HepG2 (cell line): ENCODE data around the gene RASA3. TPM values are rescaled to one million over a fixed set of nuclear protein-coding genes. Genes with fewer than 3 reads are reported as not detected.

Source experiments
- ATAC-seq: fragments of 200-7000 bp; cut with Tn5 transposase; 3 replicates; pipeline ENCODE4 v1.9.1; 2020; ENCODE audit warnings: mild to moderate bottlenecking, moderate library complexity
- BruUV-seq: library from RNA; stranded (reverse); fragments of 400-500 nt; replicated peaks from 2 replicates; lab custom pipeline; 2021; lab: Mats Ljungman, UMichigan
- CTCF ChIA-PET: fragments of 300-600 bp; formaldehyde crosslinking; extraction: SDS; loops from one replicate; lab custom pipeline; 2021; ENCODE audit warnings: low total read pairs, inconsistent platforms, low intra/inter-chr PET ratio; lab: Yijun Ruan, JAX
- POLR2A ChIA-PET: fragments of 350-600 bp; sonication (Branson Sonifier 250); formaldehyde crosslinking; loops from one replicate; lab custom pipeline; 2020; ENCODE audit warnings: antibody characterized with exemption, inconsistent platforms; lab: Yijun Ruan, JAX
- DNase-seq: peaks from one replicate; pipeline ENCODE4 v3.0.0-alpha.2; 2015; ENCODE audit warnings: low spot score
- FAIRE-seq: peaks from 3 replicates; lab custom pipeline; 2011; peaks lifted over from hg19 to GRCh38; lab: Jason Lieb, UNC
- H2AFZ ChIP-seq: one replicate; pipeline ENCODE4 v1.6.1; 2011; ENCODE audit warnings: low read length, inconsistent platforms
- H3K27ac ChIP-seq: fragments of 300-600 bp; 3 replicates; pipeline ENCODE4 v1.8.0; 2011; ENCODE audit warnings: mixed run types, mild to moderate bottlenecking, mixed read lengths, low read length, inconsistent platforms; ENCODE audit not compliant: insufficient read depth; ENCODE audit errors: extremely low read length
- H3K27me3 ChIP-seq, 2 experiments: fragments of 200-600 bp in 1 of 2; 2 replicates in 1 of 2; 3 replicates in 1 of 2; pipeline versions ENCODE4 v1.6.0 to v1.8.0; 2011; ENCODE audit warnings: low read length in 2 of 2, mild to moderate bottlenecking in 2 of 2, moderate library complexity in 2 of 2, inconsistent platforms in 1 of 2; ENCODE audit not compliant: insufficient read depth in 2 of 2, control insufficient read depth in 1 of 2
- H3K36me3 ChIP-seq, 2 experiments: fragments of 200-600 bp in 1 of 2; replicated peaks in 1 of 2; 2 replicates in 1 of 2; 3 replicates in 1 of 2; pipeline versions ENCODE4 v1.5.1 to v1.8.0; 2011; ENCODE audit warnings: low read length in 2 of 2, inconsistent platforms in 1 of 2; ENCODE audit not compliant: insufficient read depth in 2 of 2, control insufficient read depth in 1 of 2
- H3K4me1 ChIP-seq: 2 replicates; pipeline ENCODE4 v1.5.1; 2012; ENCODE audit warnings: low read length, inconsistent platforms; ENCODE audit not compliant: insufficient read depth
- H3K4me2 ChIP-seq: 2 replicates; pipeline ENCODE4 v1.6.0; 2011; ENCODE audit warnings: low read depth, low read length, inconsistent platforms
- H3K4me3 ChIP-seq, 3 experiments: fragments of 200-600 bp in 1 of 3; sonication (generic), shearing (Covaris generic) in 1 of 3; replicated peaks in 1 of 3; 2 replicates each; pipeline ENCODE4 v1.5.1; 2011 to 2016; ENCODE audit warnings: low read length in 3 of 3, inconsistent platforms in 2 of 3, low read depth in 2 of 3, mild to moderate bottlenecking in 2 of 3, control low read depth in 1 of 3, mixed read lengths in 1 of 3; ENCODE audit not compliant: insufficient read depth in 1 of 3
- H3K79me2 ChIP-seq: one replicate; pipeline ENCODE4 v1.6.1; 2011; ENCODE audit warnings: low read length, inconsistent platforms; ENCODE audit not compliant: insufficient read depth
- H3K9ac ChIP-seq: 2 replicates; pipeline ENCODE4 v1.6.0; 2011; ENCODE audit warnings: mild to moderate bottlenecking, low read depth, low read length, inconsistent platforms; ENCODE audit not compliant: insufficient read depth
- H3K9me3 ChIP-seq: 2 replicates; pipeline ENCODE4 v1.5.1; 2012; ENCODE audit warnings: mild to moderate bottlenecking, low read length
- H4K20me1 ChIP-seq: 2 replicates; pipeline ENCODE4 v1.6.0; 2011; ENCODE audit warnings: inconsistent platforms, mild to moderate bottlenecking, low read length, moderate library complexity; ENCODE audit not compliant: insufficient read depth
- CEBPG ChIP-seq: IDR thresholded peaks from 2 replicates; pipeline ENCODE4 v1.6.1; 2016
- DNMT1 ChIP-seq: sonication (generic); formaldehyde crosslinking; IDR thresholded peaks from 2 replicates; pipeline ENCODE4 v1.5.1; 2020; ENCODE audit warnings: mild to moderate bottlenecking, missing genetic modification reagents
- GATAD1 ChIP-seq: IDR thresholded peaks from 2 replicates; pipeline ENCODE4 v1.6.1; 2016; ENCODE audit warnings: missing genetic modification reagents, missing compliant biosample characterization
- NR1H2 ChIP-seq: sonication (generic); formaldehyde crosslinking; IDR thresholded peaks from 2 replicates; pipeline ENCODE4 v1.8.1; 2022; ENCODE audit warnings: low read depth, missing genetic modification reagents, borderline replicate concordance
- SAFB2 ChIP-seq: sonication (generic); formaldehyde crosslinking; IDR thresholded peaks from 2 replicates; pipeline ENCODE4 v1.5.1; 2020; ENCODE audit warnings: missing genetic modification reagents, low read depth, mild to moderate bottlenecking, borderline replicate concordance
- ZNF3 ChIP-seq: IDR thresholded peaks from 2 replicates; pipeline ENCODE4 v1.7.0; 2017; ENCODE audit warnings: inconsistent platforms
- ZNF33B ChIP-seq: sonication (generic); formaldehyde crosslinking; IDR thresholded peaks from 2 replicates; pipeline ENCODE4 v1.5.1; 2020; ENCODE audit warnings: mild to moderate bottlenecking, missing genetic modification reagents
- ZNF546 ChIP-seq: sonication (generic); formaldehyde crosslinking; conservative IDR thresholded peaks from 2 replicates; pipeline ENCODE4 v1.8.1; 2023; ENCODE audit warnings: mild to moderate bottlenecking, missing genetic modification reagents
- ZNF672 ChIP-seq: sonication (generic); formaldehyde crosslinking; IDR thresholded peaks from 2 replicates; pipeline ENCODE4 v1.8.1; 2022; ENCODE audit warnings: missing genetic modification reagents
- ZSCAN25 ChIP-seq: sonication (generic); formaldehyde crosslinking; IDR thresholded peaks from 2 replicates; pipeline ENCODE4 v1.8.0; 2022; ENCODE audit warnings: mild to moderate bottlenecking, missing genetic modification reagents
- WGBS: methylation state at CpG from one replicate; pipeline ENCODE4 v1.1.6; 2017; ENCODE audit warnings: low lambda C conversion rate; 5-methylcytosine and 5-hydroxymethylcytosine counted together
- in situ Hi-C: cut with HindIII; loops from 2 replicates; pipeline ENCODE4 v1.10.0; 2017; ENCODE audit warnings: low pct_unique_long_range_greater_than_20kb; ENCODE audit not compliant: extremely low pct_ligation_motif_present
- intact Hi-C: fragments of 100-400 bp; cut with micrococcal nuclease; formaldehyde crosslinking; loops from one replicate; pipeline ENCODE4 v1.10.0; 2022; ENCODE audit not compliant: unreplicated experiment
- polyA plus RNA-seq, 8 experiments: library from polyadenylated mRNA; depleted of rRNA in 3 of 8; stranded (reverse) in 7 of 8; unstranded in 1 of 8; fragments of >200 nt; fragmentation: Illumina TruSeq in 4 of 8; extraction: Trizol in 4 of 8; gene quantifications; 2 replicates each; pipeline versions ENCODE4 v1.2.1 to v1.2.3, GENCODE V29; 2011 to 2016; ENCODE audit warnings: low read depth in 4 of 8, missing spikeins in 1 of 8, mixed read lengths in 1 of 8; ENCODE audit not compliant: insufficient read depth in 1 of 8
- total RNA-seq, 5 experiments: library from RNA; depleted of rRNA; stranded (reverse); fragments of >200 nt; fragmentation: Illumina TruSeq; extraction: Trizol; gene quantifications; 2 replicates each; pipeline ENCODE4 v1.2.3, GENCODE V29; 2016; ENCODE audit warnings: low read depth in 1 of 5
- TF ChIP-seq, protein P1 (sequence below): sonication (generic); formaldehyde crosslinking; IDR thresholded peaks from 2 replicates; pipeline ENCODE4 v1.8.0; 2022; ENCODE audit warnings: mild to moderate bottlenecking, missing genetic modification reagents, borderline replicate concordance
- TF ChIP-seq, protein P2 (sequence below): sonication (generic); formaldehyde crosslinking; IDR thresholded peaks from 2 replicates; pipeline ENCODE4 v1.4.0; 2020; ENCODE audit warnings: missing genetic modification reagents, borderline replicate concordance

Gene RASA3
- total and polyA plus RNA-seq, 2 of the 13 experiments (the other 11 are each of a cell fraction or from before 2014, with no cell fraction given): 0.05 TPM; not detected in 1

DNA sequence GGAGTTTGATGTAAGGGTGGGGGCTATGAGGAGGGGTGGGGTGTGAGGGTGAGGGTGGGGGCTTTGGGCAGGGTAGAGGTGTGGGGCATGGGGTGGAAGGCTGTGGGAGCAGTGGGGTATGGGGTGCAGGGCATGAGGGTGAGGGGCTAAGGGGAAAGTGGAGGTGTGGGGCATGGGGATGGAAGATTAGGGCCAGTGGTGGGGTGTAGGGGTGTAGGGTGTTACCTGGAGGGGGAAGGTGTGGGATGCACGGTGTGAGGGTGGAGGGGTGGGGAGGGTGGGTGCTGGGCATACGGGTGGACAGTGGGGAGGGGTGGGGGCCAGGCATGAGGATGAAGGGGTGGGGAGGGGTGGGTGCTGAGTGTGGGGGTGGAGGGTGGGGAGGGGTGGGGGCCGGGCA is 22.9 kb upstream of the RASA3 start:
- no peaks in the 10 kb centered on the region for H3K9me3 ChIP-seq
- H3K36me3 ChIP-seq: no peaks in the 10 kb centered on the region
- ChIA-PET CTCF (no interaction called here), POLR2A (no interaction called here)
- DNase-seq (no peak), ATAC-seq (no peak), FAIRE-seq (no peak)
- H3K27me3 ChIP-seq: peaks cover 2 to 19% of the 10 kb centered on the region in 2 experiments; a peak in 2 of 5 replicates
- intact Hi-C loops: no loop called here
- no peak overlapping the region for H3K27ac ChIP-seq
- H2AFZ ChIP-seq: no peak overlapping the region
- in situ Hi-C loops: no loop called here
- no peak overlapping the region for H3K4me3 ChIP-seq
- no TSS peak for BruUV-seq
- no peak overlapping the region for H3K4me2 ChIP-seq
- H4K20me1 ChIP-seq: no peaks in the 10 kb centered on the region
- H3K4me1 ChIP-seq: no peaks in the 10 kb centered on the region
- WGBS: 12% methylated on average over 3 of the region's 3 CpGs
- no peaks in the 10 kb centered on the region for H3K79me2 ChIP-seq
- TF ChIP-seq ZNF33B (CRISPR knock-in tag) (no peak), DNMT1 (CRISPR knock-in tag) (no peak)
- TF ChIP-seq, protein P1, sequence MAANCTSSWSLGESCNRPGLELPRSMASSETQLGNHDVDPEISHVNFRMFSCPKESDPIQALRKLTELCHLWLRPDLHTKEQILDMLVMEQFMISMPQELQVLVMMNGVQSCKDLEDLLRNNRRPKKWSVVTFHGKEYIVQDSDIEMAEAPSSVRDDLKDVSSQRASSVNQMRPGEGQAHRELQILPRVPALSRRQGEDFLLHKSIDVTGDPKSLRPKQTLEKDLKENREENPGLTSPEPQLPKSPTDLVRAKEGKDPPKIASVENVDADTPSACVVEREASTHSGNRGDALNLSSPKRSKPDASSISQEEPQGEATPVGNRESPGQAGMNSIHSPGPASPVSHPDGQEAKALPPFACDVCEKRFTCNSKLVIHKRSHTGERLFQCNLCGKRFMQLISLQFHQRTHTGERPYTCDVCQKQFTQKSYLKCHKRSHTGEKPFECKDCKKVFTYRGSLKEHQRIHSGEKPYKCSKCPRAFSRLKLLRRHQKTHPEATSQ (CRISPR knock-in tag): no peak
- no peak overlapping the region for H3K9ac ChIP-seq

GRCh38 chr13:114154476-114154875 is 22.1 kb upstream of the RASA3 start:
- intact Hi-C loops: no loop called here
- BruUV-seq: no TSS peak
- no peak for TF ChIP-seq ZNF3 (CRISPR knock-in tag)
- no peak for TF ChIP-seq SAFB2
- no peak for TF ChIP-seq ZNF546 (CRISPR knock-in tag)
- TF ChIP-seq ZSCAN25: no peak
- TF ChIP-seq, protein P2, sequence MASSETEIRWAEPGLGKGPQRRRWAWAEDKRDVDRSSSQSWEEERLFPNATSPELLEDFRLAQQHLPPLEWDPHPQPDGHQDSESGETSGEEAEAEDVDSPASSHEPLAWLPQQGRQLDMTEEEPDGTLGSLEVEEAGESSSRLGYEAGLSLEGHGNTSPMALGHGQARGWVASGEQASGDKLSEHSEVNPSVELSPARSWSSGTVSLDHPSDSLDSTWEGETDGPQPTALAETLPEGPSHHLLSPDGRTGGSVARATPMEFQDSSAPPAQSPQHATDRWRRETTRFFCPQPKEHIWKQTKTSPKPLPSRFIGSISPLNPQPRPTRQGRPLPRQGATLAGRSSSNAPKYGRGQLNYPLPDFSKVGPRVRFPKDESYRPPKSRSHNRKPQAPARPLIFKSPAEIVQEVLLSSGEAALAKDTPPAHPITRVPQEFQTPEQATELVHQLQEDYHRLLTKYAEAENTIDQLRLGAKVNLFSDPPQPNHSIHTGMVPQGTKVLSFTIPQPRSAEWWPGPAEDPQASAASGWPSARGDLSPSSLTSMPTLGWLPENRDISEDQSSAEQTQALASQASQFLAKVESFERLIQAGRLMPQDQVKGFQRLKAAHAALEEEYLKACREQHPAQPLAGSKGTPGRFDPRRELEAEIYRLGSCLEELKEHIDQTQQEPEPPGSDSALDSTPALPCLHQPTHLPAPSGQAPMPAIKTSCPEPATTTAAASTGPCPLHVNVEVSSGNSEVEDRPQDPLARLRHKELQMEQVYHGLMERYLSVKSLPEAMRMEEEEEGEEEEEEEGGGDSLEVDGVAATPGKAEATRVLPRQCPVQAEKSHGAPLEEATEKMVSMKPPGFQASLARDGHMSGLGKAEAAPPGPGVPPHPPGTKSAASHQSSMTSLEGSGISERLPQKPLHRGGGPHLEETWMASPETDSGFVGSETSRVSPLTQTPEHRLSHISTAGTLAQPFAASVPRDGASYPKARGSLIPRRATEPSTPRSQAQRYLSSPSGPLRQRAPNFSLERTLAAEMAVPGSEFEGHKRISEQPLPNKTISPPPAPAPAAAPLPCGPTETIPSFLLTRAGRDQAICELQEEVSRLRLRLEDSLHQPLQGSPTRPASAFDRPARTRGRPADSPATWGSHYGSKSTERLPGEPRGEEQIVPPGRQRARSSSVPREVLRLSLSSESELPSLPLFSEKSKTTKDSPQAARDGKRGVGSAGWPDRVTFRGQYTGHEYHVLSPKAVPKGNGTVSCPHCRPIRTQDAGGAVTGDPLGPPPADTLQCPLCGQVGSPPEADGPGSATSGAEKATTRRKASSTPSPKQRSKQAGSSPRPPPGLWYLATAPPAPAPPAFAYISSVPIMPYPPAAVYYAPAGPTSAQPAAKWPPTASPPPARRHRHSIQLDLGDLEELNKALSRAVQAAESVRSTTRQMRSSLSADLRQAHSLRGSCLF (CRISPR knock-in tag): no peak
- no peak for TF ChIP-seq GATAD1 (CRISPR knock-in tag)
- TF ChIP-seq NR1H2 (CRISPR knock-in tag): no peak
- TF ChIP-seq CEBPG (CRISPR knock-in tag): no peak
- no peak for TF ChIP-seq ZNF672 (CRISPR knock-in tag)

More at GRCh38 chr13:114154476-114154875, 22.1 kb upstream of the RASA3 start:
- CTCF ChIA-PET: no interaction called here
- 83% methylated on average over 8 of the region's 9 CpGs for WGBS
- Histone ChIP-seq H3K27me3 (peaks cover 2 to 26% of the 10 kb centered on the region in 2 experiments; a peak in 3 of 5 replicates), H3K36me3 (no peaks in the 10 kb centered on the region), H3K4me3 (no peak overlapping the region), H3K9ac (no peak overlapping the region), H3K4me1 (no peaks in the 10 kb centered on the region), H3K4me2 (no peak overlapping the region), H3K27ac (no peak overlapping the region), H4K20me1 (no peaks in the 10 kb centered on the region), H2AFZ (no peak overlapping the region), H3K9me3 (no peaks in the 10 kb centered on the region), H3K79me2 (no peaks in the 10 kb centered on the region)
- in situ Hi-C loops: no loop called here
- ATAC-seq (no peak), FAIRE-seq (no peak), DNase-seq (no peak)
- POLR2A ChIA-PET: no interaction called here
